ENCODE results near the gene RAB5IF. TPM values are rescaled to one million over a fixed set of nuclear protein-coding genes. Genes with fewer than 3 reads are reported as not detected.

Gene RAB5IF
- total and polyA plus RNA-seq, 2 donors (not counting 1 experiment from before 2014, with no cell fraction given), result 41.4 to 69.4 TPM

DNA sequence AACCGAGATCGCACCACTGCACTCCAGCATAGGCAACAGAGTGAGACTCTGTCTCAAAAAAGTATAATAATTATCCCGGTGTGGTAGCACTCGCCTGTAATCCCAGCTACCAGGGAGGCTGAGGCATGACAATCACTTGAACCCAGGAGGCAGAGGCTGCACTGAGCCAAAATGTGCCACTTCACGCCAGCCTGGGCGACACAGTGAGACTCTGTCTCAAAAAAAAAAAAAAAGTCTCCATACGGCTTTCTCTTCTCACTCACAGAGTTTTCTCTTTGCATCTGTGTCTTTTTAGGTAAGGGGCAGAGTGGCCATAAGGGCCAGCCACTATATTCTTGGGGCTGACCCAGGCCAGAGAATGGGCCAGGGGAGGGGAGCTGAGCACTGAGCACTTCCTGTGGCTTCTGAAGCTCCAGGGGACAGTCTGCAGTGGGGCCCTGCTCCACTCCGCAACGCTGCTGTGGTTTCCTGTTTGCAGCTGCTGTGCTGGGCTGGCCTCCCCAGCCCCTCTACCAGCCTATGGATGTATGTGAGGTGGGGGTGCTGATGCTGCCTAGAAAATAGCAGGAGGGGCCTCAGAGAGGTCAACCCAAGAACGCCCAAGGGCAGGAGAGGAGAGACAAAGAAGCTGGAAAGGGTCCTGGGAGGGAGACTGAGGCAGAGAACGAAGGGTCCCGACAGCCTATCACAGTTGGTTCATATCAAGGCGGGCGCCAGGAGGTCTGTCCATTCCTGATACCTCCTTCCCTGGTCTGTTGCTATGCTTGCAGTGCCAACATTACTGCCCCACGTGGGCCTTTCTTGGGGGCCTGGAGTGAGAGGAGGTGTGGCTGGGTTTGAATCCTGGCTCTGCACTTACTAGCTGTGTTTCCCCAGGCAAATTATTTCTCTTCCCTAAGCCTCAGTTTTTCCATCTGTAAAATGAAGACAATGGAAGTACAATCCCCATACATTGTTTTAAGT lies 24.4 kb downstream of the RAB5IF start:
- H3K4me1 Mint-ChIP-seq, result peaks cover 13% of the 10 kb centered on the region
- 54% methylated on average over 9 of the region's 15 CpGs for WGBS (ENCODE audit: insufficient coverage)
- H3K4me1 ChIP-seq (ENCODE audit: control insufficient read depth in 2 of 2, insufficient read depth in 2 of 2, low read length in 2 of 2), result peaks cover 9 to 11% of the 10 kb centered on the region in 2 donors
- H3K27me3 Mint-ChIP-seq, result no peaks in the 10 kb centered on the region
- ChIA-PET CTCF (interaction anchor here (1.5 kb wide), 1 partner anchor 179 kb away, joined by 4 read pairs; no protein-coding TSS in a partner anchor), POLR2A (interaction anchor here (0.5 kb wide), 1 partner anchor 387 kb away, joined by 7 read pairs; no protein-coding TSS in a partner anchor)
- peak overlapping the region; percentile 62 for H2AFZ ChIP-seq (ENCODE audit: insufficient read depth, low read depth, low read length, poor library complexity, severe bottlenecking)
- H3K36me3 ChIP-seq (replicated peaks in 1 of 2; ENCODE audit: control extremely low read depth in 1 of 2, control insufficient read depth in 1 of 2, extremely low read depth in 1 of 2, insufficient read depth in 2 of 2, low read length in 1 of 2), result no peaks in the 10 kb centered on the region
- H3K9me3 Mint-ChIP-seq (ENCODE audit: insufficient read depth), result no peaks in the 10 kb centered on the region
- no peak overlapping the region for H3K4me3 Mint-ChIP-seq
- no peak for DNase-seq
- ATAC-seq (ENCODE audit: low read depth), result peak; percentile 33
- H3K27ac ChIP-seq (ENCODE audit: low read length in 2 of 2), result no peak overlapping the region
- H3K27ac Mint-ChIP-seq, result peak overlapping the region; percentile 20
- TF ChIP-seq EZH2 (IDR thresholded peaks at IDR 0.05; ENCODE audit: borderline replicate concordance, insufficient read depth, low read depth, low read length, poor library complexity, severe bottlenecking), result no peak
- TF ChIP-seq CTCF (IDR thresholded peaks at IDR 0.05), result no peak
- no peaks in the 10 kb centered on the region for H3K79me2 ChIP-seq (ENCODE audit: control insufficient read depth, insufficient read depth, low read length)
- H3K4me2 ChIP-seq (replicated peaks; ENCODE audit: low read depth, low read length, poor library complexity, severe bottlenecking), result peak overlapping the region; percentile 38
- H3K9me3 ChIP-seq (ENCODE audit: control extremely low read depth in 1 of 3, control insufficient read depth in 2 of 3, insufficient read depth in 1 of 3, low read length in 2 of 3), result no peaks in the 10 kb centered on the region
- intact Hi-C loops (cut with micrococcal nuclease), result no loop called here
- no peak overlapping the region for H3K4me3 ChIP-seq (ENCODE audit: control extremely low read depth in 1 of 5, extremely low read depth in 1 of 5, insufficient read depth in 1 of 5, low read depth in 2 of 5, low read length in 4 of 5)
- H4K20me1 ChIP-seq (ENCODE audit: control insufficient read depth, insufficient read depth, low read length, poor library complexity, severe bottlenecking), result no peaks in the 10 kb centered on the region
- no peaks in the 10 kb centered on the region for H3K27me3 ChIP-seq (replicated peaks in 1 of 4; ENCODE audit: control extremely low read depth in 1 of 4, control insufficient read depth in 3 of 4, insufficient read depth in 4 of 4, low read length in 3 of 4)
- no peak overlapping the region for H3K9ac ChIP-seq (ENCODE audit: low read length)

DNA sequence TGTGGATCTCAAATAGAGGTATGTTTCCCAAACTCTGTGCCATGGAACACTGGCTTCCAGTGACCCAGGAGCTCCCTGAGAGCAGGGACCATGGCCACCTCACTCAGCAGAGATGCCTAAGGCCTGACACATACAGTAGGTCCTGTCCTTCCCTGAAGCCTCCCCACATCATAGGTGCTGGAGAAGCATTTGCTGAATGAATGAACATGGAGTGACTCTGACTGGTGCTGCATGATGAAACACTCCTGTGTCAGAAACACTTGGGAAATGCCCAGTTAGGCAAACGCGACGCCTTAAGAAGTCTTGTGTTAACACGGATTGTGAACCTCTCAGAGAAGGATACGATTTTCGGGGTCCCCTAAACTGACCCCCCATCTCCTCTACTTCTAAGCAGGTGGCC lies 26.1 kb downstream of the RAB5IF start:
- 96% methylated on average over 6 of the region's 6 CpGs for WGBS (ENCODE audit: insufficient coverage)
- Histone ChIP-seq H3K36me3 (replicated peaks in 1 of 2; ENCODE audit: control extremely low read depth in 1 of 2, control insufficient read depth in 1 of 2, extremely low read depth in 1 of 2, insufficient read depth in 2 of 2, low read length in 1 of 2) (no peaks in the 10 kb centered on the region), H2AFZ (ENCODE audit: insufficient read depth, low read depth, low read length, poor library complexity, severe bottlenecking) (no peak overlapping the region), H3K4me1 (ENCODE audit: control insufficient read depth in 2 of 2, insufficient read depth in 2 of 2, low read length in 2 of 2) (peaks cover 9 to 11% of the 10 kb centered on the region in 2 donors), H3K4me2 (replicated peaks; ENCODE audit: low read depth, low read length, poor library complexity, severe bottlenecking) (no peak overlapping the region), H3K9me3 (ENCODE audit: control extremely low read depth in 1 of 3, control insufficient read depth in 2 of 3, insufficient read depth in 1 of 3, low read length in 2 of 3) (no peaks in the 10 kb centered on the region), H3K79me2 (ENCODE audit: control insufficient read depth, insufficient read depth, low read length) (no peaks in the 10 kb centered on the region), H3K27me3 (replicated peaks in 1 of 4; ENCODE audit: control extremely low read depth in 1 of 4, control insufficient read depth in 3 of 4, insufficient read depth in 4 of 4, low read length in 3 of 4) (no peaks in the 10 kb centered on the region), H3K27ac (ENCODE audit: low read length in 2 of 2) (no peak overlapping the region), H4K20me1 (ENCODE audit: control insufficient read depth, insufficient read depth, low read length, poor library complexity, severe bottlenecking) (no peaks in the 10 kb centered on the region), H3K4me3 (ENCODE audit: control extremely low read depth in 1 of 5, extremely low read depth in 1 of 5, insufficient read depth in 1 of 5, low read depth in 2 of 5, low read length in 4 of 5) (no peak overlapping the region), H3K9ac (ENCODE audit: low read length) (no peak overlapping the region)
- Mint-ChIP-seq H3K4me3 (no peak overlapping the region), H3K27ac (no peak overlapping the region), H3K9me3 (ENCODE audit: insufficient read depth) (no peaks in the 10 kb centered on the region), H3K4me1 (peaks cover 13% of the 10 kb centered on the region), H3K27me3 (no peaks in the 10 kb centered on the region)
- ChIA-PET CTCF (no interaction called here), POLR2A (no interaction called here)
- ATAC-seq (ENCODE audit: low read depth) (no peak), DNase-seq (no peak)
- TF ChIP-seq CTCF (IDR thresholded peaks at IDR 0.05), result no peak
- no peak for TF ChIP-seq EZH2 (IDR thresholded peaks at IDR 0.05; ENCODE audit: borderline replicate concordance, insufficient read depth, low read depth, low read length, poor library complexity, severe bottlenecking)
- intact Hi-C loops (cut with micrococcal nuclease), result no loop called here
